ENCODE measurements around the gene B4GALT2. TPM values are rescaled to one million over a fixed set of nuclear protein-coding genes. Genes with fewer than 3 reads are reported as not detected.

Gene B4GALT2
- total RNA-seq, 1 donor: 99.5 TPM

GRCh38 chr1:44033041-44033575 is 54.1 kb downstream of the B4GALT2 start:
- TF ChIP-seq CTCF (IDR thresholded peaks at IDR 0.05; ENCODE audit: extremely low read depth, low read depth, low read length): no peak
- H3K4me1 ChIP-seq (ENCODE audit: insufficient read depth, low read length): peaks cover 26% of the 10 kb centered on the region

GRCh38 chr1:44033756-44034155 is 54.7 kb downstream of the B4GALT2 start:
- Histone ChIP-seq H3K27ac (ENCODE audit: low read depth, low read length) (no peak overlapping the region), H3K27me3 (ENCODE audit: insufficient read depth, low read length) (no peaks in the 10 kb centered on the region), H3K36me3 (ENCODE audit: insufficient read depth, low read length) (no peaks in the 10 kb centered on the region), H2AFZ (ENCODE audit: low read length) (no peak overlapping the region), H3K4me1 (ENCODE audit: insufficient read depth, low read length) (peaks cover 28% of the 10 kb centered on the region), H3K79me2 (ENCODE audit: insufficient read depth, low read length) (no peaks in the 10 kb centered on the region), H3K4me2 (ENCODE audit: insufficient read depth, low read length) (no peak overlapping the region), H3K4me3 (ENCODE audit: insufficient read depth, low read length) (no peak overlapping the region), H4K20me1 (ENCODE audit: insufficient read depth, low read length) (no peaks in the 10 kb centered on the region), H3K9me3 (ENCODE audit: low read depth, low read length) (no peaks in the 10 kb centered on the region)
- DNase-seq (ENCODE audit: insufficient read length, low spot score, missing footprints): peak; percentile 5
- TF ChIP-seq CTCF (IDR thresholded peaks at IDR 0.05; ENCODE audit: extremely low read depth, low read depth, low read length): no peak

More at GRCh38 chr1:44033041-44033575, 54.1 kb downstream of the B4GALT2 start:
- DNase-seq (ENCODE audit: insufficient read length, low spot score, missing footprints): peak; percentile 58
- Histone ChIP-seq H4K20me1 (ENCODE audit: insufficient read depth, low read length) (no peaks in the 10 kb centered on the region), H2AFZ (ENCODE audit: low read length) (no peak overlapping the region), H3K4me2 (ENCODE audit: insufficient read depth, low read length) (no peak overlapping the region), H3K27ac (ENCODE audit: low read depth, low read length) (no peak overlapping the region), H3K79me2 (ENCODE audit: insufficient read depth, low read length) (no peaks in the 10 kb centered on the region), H3K36me3 (ENCODE audit: insufficient read depth, low read length) (no peaks in the 10 kb centered on the region), H3K9me3 (ENCODE audit: low read depth, low read length) (no peaks in the 10 kb centered on the region), H3K4me3 (ENCODE audit: insufficient read depth, low read length) (no peak overlapping the region), H3K27me3 (ENCODE audit: insufficient read depth, low read length) (no peaks in the 10 kb centered on the region)

- no peaks in the 10 kb centered on the region for H3K27me3 ChIP-seq (ENCODE audit: insufficient read depth, low read length)
- H3K36me3 ChIP-seq (ENCODE audit: insufficient read depth, low read length): no peaks in the 10 kb centered on the region
- H3K4me3 ChIP-seq (ENCODE audit: insufficient read depth, low read length): no peak overlapping the region
- TF ChIP-seq CTCF (IDR thresholded peaks at IDR 0.05; ENCODE audit: extremely low read depth, low read depth, low read length): no peak
- H3K79me2 ChIP-seq (ENCODE audit: insufficient read depth, low read length): no peaks in the 10 kb centered on the region
- H3K9me3 ChIP-seq (ENCODE audit: low read depth, low read length): no peaks in the 10 kb centered on the region
- no peak overlapping the region for H2AFZ ChIP-seq (ENCODE audit: low read length)
- no peak overlapping the region for H3K4me2 ChIP-seq (ENCODE audit: insufficient read depth, low read length)
- H4K20me1 ChIP-seq (ENCODE audit: insufficient read depth, low read length): no peaks in the 10 kb centered on the region
- H3K27ac ChIP-seq (ENCODE audit: low read depth, low read length): no peak overlapping the region
- H3K4me1 ChIP-seq (ENCODE audit: insufficient read depth, low read length): peaks cover 33% of the 10 kb centered on the region
- DNase-seq (ENCODE audit: insufficient read length, low spot score, missing footprints): peak; percentile 49
Observed at GRCh38 chr1:44034423-44034822, 55.4 kb downstream of the B4GALT2 start.

GRCh38 chr1:44034976-44035716 is 56.1 kb downstream of the B4GALT2 start:
- Histone ChIP-seq H3K79me2 (ENCODE audit: insufficient read depth, low read length) (no peaks in the 10 kb centered on the region), H3K4me2 (ENCODE audit: insufficient read depth, low read length) (no peak overlapping the region), H3K36me3 (ENCODE audit: insufficient read depth, low read length) (no peaks in the 10 kb centered on the region), H3K4me3 (ENCODE audit: insufficient read depth, low read length) (no peak overlapping the region), H3K9me3 (ENCODE audit: low read depth, low read length) (no peaks in the 10 kb centered on the region), H3K4me1 (ENCODE audit: insufficient read depth, low read length) (peaks cover 37% of the 10 kb centered on the region), H3K27me3 (ENCODE audit: insufficient read depth, low read length) (no peaks in the 10 kb centered on the region), H3K27ac (ENCODE audit: low read depth, low read length) (no peak overlapping the region), H4K20me1 (ENCODE audit: insufficient read depth, low read length) (no peaks in the 10 kb centered on the region), H2AFZ (ENCODE audit: low read length) (peak overlapping the region; percentile 39)
- TF ChIP-seq CTCF (IDR thresholded peaks at IDR 0.05; ENCODE audit: extremely low read depth, low read depth, low read length): no peak
- peak; percentile 68 for DNase-seq (ENCODE audit: insufficient read length, low spot score, missing footprints)
